Activated CD4-positive, CD25-positive, alpha-beta regulatory T cell treated with anti-CD3 and anti-CD28 coated beads, Interleukin-2, amount 50 U/mL, for 24 hours (primary cell): ENCODE results near the gene ADAMTS13.
"Not testable (repeated sequence)": the region's sequence is repeated elsewhere in the genome, so short reads cannot be mapped to it uniquely, and the experiment has no call there.

ENCODE experiments used
- ATAC-seq, 2 donors: fragments of 150-1000 bp; cut with Tn5 transposase; one replicate each; pipeline ENCODE4 v1.10.0; 2021; ENCODE audit warnings: mild to moderate bottlenecking in 1 of 2, moderate library complexity in 1 of 2

The ADAMTS13 gene

DNA sequence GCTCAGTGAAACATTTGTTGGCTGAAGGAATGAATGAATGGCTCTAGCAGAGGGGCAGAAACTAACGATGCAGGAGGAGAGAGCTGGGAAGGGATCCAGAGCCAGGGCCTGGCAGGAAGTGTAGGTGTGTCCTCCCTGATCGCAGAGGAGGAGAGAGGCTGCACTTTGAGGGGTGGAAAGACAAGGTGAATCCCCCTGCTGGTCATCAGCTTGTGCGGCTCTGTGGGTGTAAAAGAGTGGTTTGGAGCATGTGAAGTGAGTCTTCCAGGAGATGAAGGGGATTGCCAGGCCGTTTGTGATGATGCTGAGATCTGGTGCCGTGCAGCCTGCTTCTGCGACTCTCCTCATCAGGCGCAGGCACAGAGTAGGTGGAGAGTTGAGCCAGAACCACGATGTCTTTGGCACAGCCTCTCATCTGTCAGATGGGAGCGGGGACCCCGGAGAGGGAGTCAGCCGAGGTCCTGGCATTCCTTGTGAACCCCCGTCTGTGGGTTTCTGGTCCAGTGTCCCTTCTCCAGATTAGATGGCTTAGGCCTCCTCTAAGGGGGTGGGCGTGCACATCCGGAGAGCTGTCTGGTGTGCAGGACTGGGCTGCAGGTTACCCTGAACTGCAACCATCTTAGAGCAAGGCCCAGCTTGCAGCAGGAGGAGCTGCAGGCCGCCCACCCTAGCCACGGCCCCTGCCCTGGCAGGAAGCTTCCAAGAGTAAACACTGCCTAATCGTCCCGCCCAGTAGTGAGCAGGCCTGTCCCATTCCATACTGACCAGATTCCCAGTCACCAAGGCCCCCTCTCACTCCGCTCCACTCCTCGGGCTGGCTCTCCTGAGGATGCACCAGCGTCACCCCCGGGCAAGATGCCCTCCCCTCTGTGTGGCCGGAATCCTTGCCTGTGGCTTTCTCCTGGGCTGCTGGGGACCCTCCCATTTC lies at the start of gene ADAMTS13:
ADAMTS13 (plus strand) TSS at position 753 of the 928 bp plus-strand sequence; CDS start at position 830, 77 bp downstream.
- peak; percentile 18 to 37 for ATAC-seq

GRCh38 chr9:133374612-133375115 lies 47.5 kb upstream of the ADAMTS13 start:
- peak; percentile 9 to 14 for ATAC-seq

DNA sequence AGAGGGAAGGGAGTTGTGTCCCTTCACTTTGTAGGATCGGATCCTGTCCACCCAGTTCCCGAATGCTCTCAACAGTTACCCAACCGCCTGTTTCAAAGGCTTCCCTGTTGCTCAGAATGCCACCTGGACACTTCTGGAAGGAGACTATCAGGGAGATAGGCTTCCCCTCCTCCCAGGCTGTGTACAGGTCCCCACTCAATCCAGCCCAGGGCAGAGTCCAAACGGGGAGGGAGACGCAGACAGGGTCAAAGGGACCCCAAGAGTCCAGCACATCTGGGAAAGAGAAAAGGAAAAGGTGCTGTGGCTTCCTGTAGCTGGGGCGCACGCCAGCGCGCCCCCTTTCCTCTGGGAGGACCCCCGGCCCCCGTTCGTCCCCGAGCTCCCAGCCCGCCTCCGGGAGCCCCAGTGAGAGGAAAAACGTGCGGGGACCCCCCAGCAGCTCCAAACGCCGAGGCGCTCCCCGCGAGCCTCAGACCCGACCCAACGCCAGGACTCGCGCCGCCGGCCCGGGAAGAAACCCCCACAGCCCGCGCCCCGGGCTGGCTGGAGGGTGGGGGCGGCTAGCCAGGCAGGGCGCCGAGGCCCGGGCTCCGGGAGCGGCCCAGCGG lies 46.9 kb upstream of the ADAMTS13 start:
- ATAC-seq: no peak

DNA sequence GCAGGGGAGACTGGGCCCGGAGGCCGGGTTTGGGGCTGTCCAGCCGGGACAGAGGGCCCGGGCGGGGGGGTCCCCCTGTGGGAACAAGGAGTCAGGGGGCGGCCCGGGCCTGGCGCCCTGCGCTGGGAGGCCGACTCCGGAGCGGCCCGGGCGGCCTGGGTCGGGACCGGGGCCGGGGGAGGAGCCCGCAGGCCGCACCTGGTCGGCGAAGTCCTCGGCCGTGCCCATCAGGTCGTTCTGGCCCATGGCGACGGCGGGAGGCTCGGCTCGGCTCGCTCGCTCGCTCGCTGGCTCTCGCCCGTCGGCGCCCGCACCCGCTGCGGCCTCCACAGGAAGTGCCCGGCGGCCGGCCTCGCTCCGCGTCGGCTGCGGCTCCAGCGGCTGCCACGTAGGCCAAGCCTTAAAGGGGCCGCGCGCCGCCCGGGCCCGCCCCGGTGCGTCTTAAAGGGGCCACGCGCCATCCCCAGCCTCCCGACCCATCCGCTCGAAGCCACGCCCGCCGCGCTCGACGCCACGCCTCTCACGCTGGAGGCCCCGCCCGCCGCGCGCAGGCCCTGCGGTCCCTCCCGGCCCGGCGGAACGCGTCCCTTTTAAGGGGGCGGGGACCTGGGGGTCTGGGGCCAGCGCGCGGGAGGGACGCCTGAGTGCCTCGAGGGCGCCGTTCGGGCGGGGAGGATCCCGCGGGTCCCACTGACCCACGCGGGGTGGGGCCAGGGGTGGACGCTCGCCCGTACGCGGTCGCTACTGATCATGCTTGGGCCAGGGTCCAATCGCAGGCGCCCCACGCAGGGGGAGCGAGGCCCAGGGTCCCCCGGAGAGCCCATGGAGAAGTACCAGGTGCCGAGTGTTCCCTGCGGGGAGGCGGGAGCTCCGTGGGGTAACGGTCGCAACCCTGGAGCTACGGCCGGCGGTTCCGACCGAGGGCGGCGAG lies 46.2 kb upstream of the ADAMTS13 start, which contains the start of the genes STKLD1 and SURF4:
STKLD1 (plus strand) TSS at position 643 of the 931 bp plus-strand sequence; CDS start at position 751, 108 bp downstream.
SURF4 (minus strand) TSS at position 337 of the 931 bp plus-strand sequence; CDS start at position 246, 91 bp downstream.
- ATAC-seq: peak; percentile 75 to 80

- not testable (repeated sequence) for ATAC-seq
Observed at GRCh38 chr9:133377280-133377679, 44.9 kb upstream of the ADAMTS13 start.

DNA sequence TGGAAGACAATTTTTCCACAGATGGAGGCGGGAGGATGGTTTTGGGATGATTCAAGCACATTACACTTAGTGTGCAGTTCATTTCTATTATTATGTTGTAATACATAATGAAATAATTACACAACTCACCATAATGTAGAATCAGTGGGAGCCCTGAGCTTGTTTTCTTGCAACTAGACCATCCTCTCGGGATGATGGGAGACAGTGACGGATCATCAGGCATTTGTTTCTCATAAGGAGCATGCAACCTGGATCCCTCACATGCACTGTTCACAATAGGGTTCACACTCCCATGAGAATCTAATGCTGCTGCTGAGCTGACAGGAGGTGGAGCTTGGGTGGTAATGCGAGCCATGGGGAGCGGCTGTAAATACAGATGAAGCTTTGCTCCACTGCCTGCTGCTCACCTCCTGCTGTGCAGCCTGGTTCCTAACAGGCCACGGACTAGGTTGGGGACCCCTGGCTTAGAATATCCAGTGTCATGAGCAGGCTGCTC lies 44.4 kb upstream of the ADAMTS13 start:
- ATAC-seq: no peak

- no peak for ATAC-seq
Observed at GRCh38 chr9:133378408-133378962, 43.7 kb upstream of the ADAMTS13 start.

GRCh38 chr9:133379153-133380086 lies 42.7 kb upstream of the ADAMTS13 start:
- no peak for ATAC-seq

- ATAC-seq: no peak
Observed at GRCh38 chr9:133380734-133381133, 41.4 kb upstream of the ADAMTS13 start.

DNA sequence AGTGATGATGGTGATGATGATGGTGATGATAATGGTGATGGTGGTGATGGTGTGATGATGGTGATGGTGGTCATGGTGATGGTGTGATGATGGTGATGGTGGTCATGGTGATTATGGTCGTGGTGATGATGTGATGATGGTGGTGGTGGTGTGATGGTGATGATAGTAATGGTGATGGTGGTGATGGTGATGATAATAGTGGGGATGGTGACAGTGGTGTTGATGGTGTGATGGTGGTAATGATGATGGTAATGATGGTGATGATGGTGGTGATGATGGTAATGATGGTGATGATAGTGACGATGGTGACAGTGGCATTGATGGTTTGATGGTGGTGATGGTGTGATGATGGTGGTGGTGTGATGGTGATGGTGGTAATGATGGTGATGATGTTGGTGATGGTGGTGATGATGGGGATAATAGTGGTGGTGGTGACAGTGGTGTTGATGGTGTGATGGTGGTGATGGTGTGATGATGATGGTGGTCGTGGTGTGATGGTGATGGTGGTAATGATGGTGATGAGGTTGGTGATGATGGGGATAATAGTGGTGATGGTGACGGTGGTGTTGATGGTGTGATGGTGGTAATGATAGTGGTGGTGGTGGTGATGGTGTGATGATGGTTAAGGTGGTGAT lies 39.5 kb upstream of the ADAMTS13 start:
- ATAC-seq: no peak

DNA sequence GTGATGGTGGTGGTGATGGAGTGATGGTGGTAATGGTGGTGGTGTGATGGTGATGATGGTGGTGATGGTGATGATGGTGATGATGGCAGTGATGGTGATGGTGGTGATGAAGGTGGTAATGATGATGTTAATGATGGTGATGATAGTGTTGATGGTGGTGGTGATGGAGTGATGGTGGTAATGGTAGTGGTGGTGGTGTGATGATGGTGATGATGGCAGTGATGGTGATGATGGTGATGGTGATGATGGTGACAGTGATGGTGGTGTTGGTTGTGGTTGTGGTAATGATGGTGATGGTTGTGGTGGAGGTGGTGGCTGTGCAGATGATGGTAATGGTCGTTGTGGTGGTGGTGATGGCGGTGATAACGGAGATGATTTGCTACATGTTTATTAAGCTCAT lies 38.7 kb upstream of the ADAMTS13 start:
- ATAC-seq: no peak

DNA sequence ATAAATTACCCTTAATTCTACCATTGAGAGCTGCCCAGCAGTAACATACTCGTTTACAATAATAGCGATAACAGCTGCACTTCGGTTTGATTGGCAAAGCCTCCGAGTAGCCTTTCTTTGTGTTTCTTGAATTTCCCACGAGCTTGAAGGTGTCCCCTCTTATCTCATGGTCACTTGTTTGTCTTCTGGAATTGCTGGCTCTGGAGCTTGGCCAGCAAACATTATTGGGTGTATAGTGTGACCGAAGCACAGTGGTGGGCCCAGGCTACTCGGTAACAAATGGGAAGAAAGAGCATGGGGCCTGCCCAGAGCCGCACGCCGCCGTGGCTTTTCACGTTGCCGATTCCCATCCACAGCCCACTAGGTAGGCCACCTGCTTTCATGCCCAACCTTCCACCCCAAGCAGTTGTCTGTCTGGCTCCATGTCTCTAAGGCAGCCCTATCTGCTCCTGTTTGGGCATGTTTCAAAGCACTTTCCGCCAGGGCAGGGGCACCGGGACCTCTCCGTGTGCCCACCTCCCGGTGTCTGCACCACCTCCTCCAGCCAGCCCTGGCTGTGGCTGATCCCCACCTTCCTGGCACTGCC lies 37.3 kb upstream of the ADAMTS13 start:
- ATAC-seq: no peak

DNA sequence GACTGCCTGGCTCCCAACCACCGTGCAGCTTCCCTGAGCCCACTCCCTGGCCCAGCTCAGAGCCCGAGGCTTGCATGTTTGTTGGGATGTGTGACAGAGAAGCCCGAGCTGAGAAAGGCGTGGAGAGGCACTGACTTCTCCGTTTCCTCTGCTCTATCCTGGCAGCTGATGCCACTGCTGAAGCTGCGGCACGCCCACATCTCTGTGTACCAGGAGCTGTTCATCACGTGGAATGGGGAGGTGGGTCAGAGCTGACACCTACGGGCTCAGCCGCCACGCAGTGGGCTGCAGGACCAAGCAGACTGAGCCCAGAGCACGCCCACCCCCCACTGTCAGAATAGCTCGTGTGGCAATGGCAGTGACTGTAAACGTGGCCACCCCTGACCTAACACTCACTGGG lies 36.7 kb upstream of the ADAMTS13 start:
- ATAC-seq: no peak

GRCh38 chr9:133386338-133386737 lies 35.8 kb upstream of the ADAMTS13 start:
- no peak for ATAC-seq

GRCh38 chr9:133387680-133388079 lies 34.5 kb upstream of the ADAMTS13 start:
- no peak for ATAC-seq

DNA sequence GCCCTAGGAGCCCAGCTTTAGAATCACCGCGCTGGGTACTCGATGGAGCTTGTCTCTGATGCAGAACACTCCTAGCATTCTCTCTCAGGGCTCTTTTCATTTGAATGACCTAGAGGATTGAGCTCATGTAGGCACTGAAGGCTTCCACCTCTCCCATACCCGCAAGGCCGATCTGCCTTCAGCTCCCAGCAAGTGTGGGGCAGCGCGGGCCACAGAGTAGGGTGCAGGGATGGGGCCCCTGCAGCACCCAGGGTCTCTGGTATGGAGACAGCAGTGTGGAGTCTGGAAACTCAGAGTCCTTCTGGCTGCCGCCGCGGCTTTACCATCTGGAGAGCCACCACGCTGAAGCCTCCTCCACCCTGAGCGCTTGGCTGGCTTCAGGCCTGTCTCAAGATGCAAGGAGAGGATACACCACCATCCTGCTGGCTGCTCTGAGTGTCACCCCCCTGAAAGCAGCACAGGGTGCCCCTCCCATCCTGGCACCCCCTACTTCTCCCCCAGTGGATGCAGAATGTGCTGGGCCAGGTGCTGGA lies 33.1 kb upstream of the ADAMTS13 start:
- no peak for ATAC-seq

DNA sequence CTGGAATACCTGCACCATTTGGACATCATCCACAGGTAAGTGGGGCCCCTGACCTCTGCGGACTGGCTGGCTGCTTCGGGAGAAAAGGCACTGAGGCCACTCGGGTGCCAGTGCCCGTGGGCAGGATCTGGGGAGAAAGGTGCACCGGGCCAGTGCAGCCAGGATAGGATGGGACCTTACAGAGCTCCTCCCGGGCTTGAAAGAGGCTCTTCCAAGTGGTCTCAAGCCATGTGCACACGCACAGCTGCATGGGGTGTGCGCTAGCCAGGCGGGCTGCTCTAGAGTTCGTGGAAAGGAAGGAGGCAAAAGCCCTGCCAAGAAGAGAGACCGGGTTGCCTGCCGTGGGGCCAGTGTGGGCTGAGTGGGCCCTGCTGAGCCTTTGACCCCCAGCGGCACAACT lies 32.6 kb upstream of the ADAMTS13 start:
- no peak for ATAC-seq

DNA sequence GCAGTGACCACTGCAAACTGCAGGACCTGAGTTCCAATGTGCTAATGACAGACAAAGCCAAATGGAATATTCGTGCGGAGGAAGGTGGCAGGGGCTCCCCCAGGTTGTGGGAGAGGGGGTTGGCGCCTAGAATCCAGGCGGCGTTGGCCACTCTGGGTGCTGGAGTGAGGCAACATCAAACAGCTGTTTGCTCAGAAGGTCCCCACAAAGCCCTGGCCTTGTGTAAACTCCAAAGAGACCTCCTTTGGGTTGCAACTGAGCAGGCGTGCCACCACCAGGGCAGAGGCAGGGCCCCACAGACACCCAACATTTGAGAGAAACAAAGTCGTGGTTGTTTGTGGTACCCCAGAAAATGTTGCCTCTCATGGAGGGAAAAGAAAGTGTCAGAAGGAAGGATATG lies 31.5 kb upstream of the ADAMTS13 start:
- no peak for ATAC-seq

DNA sequence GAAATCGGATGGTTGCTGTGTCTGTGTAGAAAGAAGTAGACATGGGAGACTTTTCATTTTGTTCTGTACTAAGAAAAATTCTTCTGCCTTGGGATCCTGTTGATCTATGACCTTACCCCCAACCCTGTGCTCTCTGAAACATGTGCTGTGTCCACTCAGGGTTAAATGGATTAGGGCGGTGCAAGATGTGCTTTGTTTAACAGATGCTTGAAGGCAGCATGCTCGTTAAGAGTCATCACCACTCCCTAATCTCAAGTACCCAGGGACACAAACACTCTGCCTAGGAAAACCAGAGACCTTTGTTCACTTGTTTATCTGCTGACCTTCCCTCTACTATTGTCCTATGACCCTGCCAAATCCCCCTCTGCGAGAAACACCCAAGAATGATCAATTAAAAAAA lies 30.7 kb upstream of the ADAMTS13 start:
- ATAC-seq: not testable (repeated sequence)
